ENCODE data around the gene SPTLC2.
A peak's percentile ranks its signal among the peaks of the same experiment; 100 is the strongest.
"Not testable (repeated sequence)": the region's sequence is repeated elsewhere in the genome, so short reads cannot be mapped to it uniquely, and the experiment has no call there.

The SPTLC2 gene

GRCh38 chr14:77646907-77647306, 30.5 kb upstream of the SPTLC2 start:
- peaks cover 3% of the 10 kb centered on the region for H3K4me1 ChIP-seq
- H3K4me3 ChIP-seq: no peak overlapping the region
- H4K20me1 ChIP-seq: no peaks in the 10 kb centered on the region
- H3K27me3 ChIP-seq: peaks cover 7% of the 10 kb centered on the region
- H3K27ac ChIP-seq: no peak overlapping the region
- H3K4me2 ChIP-seq: no peak overlapping the region
- H3K9me3 ChIP-seq: peaks cover 13% of the 10 kb centered on the region; the same call in 1 of the 2 replicates
- no peaks in the 10 kb centered on the region for H3K36me3 ChIP-seq
- no peak for TF ChIP-seq Cebpa-rat (IDR thresholded peaks at IDR 0.05)
- H3K9ac ChIP-seq: no peak overlapping the region

- Histone ChIP-seq H3K27me3 (peaks cover 17% of the 10 kb centered on the region), H3K4me2 (no peak overlapping the region), H3K9me3 (peaks cover 22% of the 10 kb centered on the region; the same call in 1 of the 2 replicates), H3K4me1 (peaks cover 12% of the 10 kb centered on the region), H3K4me3 (no peak overlapping the region), H3K27ac (no peak overlapping the region), H3K36me3 (no peaks in the 10 kb centered on the region), H4K20me1 (no peaks in the 10 kb centered on the region), H3K9ac (no peak overlapping the region)
- no peak for TF ChIP-seq Cebpa-rat (IDR thresholded peaks at IDR 0.05)
These were observed 29.2 kb upstream of the SPTLC2 start for GRCh38 chr14:77645520-77646230.

- TF ChIP-seq Cebpa-rat (IDR thresholded peaks at IDR 0.05): no peak
- H3K9ac ChIP-seq: no peak overlapping the region
- peaks cover 17% of the 10 kb centered on the region for H3K27me3 ChIP-seq
- no peak overlapping the region for H3K4me2 ChIP-seq
- no peak overlapping the region for H3K4me3 ChIP-seq
- H3K36me3 ChIP-seq: no peaks in the 10 kb centered on the region
- no peak overlapping the region for H3K27ac ChIP-seq
- no peaks in the 10 kb centered on the region for H4K20me1 ChIP-seq
- H3K4me1 ChIP-seq: peaks cover 12% of the 10 kb centered on the region
- peaks cover 27% of the 10 kb centered on the region; the same call in 1 of the 2 replicates for H3K9me3 ChIP-seq
These were observed 26.0 kb upstream of the SPTLC2 start for GRCh38 chr14:77642407-77642806.

- H3K9ac ChIP-seq: no peak overlapping the region
These were observed 25.3 kb upstream of the SPTLC2 start for GRCh38 chr14:77641534-77642341.

GRCh38 chr14:77640756-77641533, 24.5 kb upstream of the SPTLC2 start:
- peaks cover 29% of the 10 kb centered on the region; the same call in 1 of the 2 replicates for H3K9me3 ChIP-seq
- no peak for TF ChIP-seq Cebpa-rat (IDR thresholded peaks at IDR 0.05)
- no peak overlapping the region for H3K27ac ChIP-seq
- H3K4me2 ChIP-seq: peak overlapping the region; percentile 59
- H3K4me3 ChIP-seq: no peak overlapping the region
- H3K4me1 ChIP-seq: peaks cover 12% of the 10 kb centered on the region
- H4K20me1 ChIP-seq: no peaks in the 10 kb centered on the region
- no peak overlapping the region for H3K9ac ChIP-seq
- peaks cover 17% of the 10 kb centered on the region for H3K27me3 ChIP-seq
- no peaks in the 10 kb centered on the region for H3K36me3 ChIP-seq

More at GRCh38 chr14:77641534-77642341, 25.3 kb upstream of the SPTLC2 start:
- H3K36me3 ChIP-seq: no peaks in the 10 kb centered on the region
- H4K20me1 ChIP-seq: no peaks in the 10 kb centered on the region
- peaks cover 12% of the 10 kb centered on the region for H3K4me1 ChIP-seq
- TF ChIP-seq Cebpa-rat (IDR thresholded peaks at IDR 0.05): no peak
- no peak overlapping the region for H3K4me3 ChIP-seq
- no peak overlapping the region for H3K27ac ChIP-seq
- peaks cover 17% of the 10 kb centered on the region for H3K27me3 ChIP-seq
- H3K4me2 ChIP-seq: peak overlapping the region; percentile 59
- peaks cover 29% of the 10 kb centered on the region; the same call in 1 of the 2 replicates for H3K9me3 ChIP-seq

- Histone ChIP-seq H3K4me2 (no peak overlapping the region), H3K27me3 (peaks cover 17% of the 10 kb centered on the region), H3K9ac (no peak overlapping the region), H3K9me3 (peaks cover 39% of the 10 kb centered on the region), H3K4me1 (peaks cover 12% of the 10 kb centered on the region), H3K36me3 (no peaks in the 10 kb centered on the region), H3K4me3 (no peak overlapping the region), H4K20me1 (no peaks in the 10 kb centered on the region), H3K27ac (no peak overlapping the region)
- no peak for TF ChIP-seq Cebpa-rat (IDR thresholded peaks at IDR 0.05)
These were observed 22.3 kb upstream of the SPTLC2 start for GRCh38 chr14:77638771-77639171.

GRCh38 chr14:77635869-77636268, 19.4 kb upstream of the SPTLC2 start:
- not testable (repeated sequence) for H3K4me3 ChIP-seq, H3K9ac ChIP-seq, H3K4me2 ChIP-seq, H3K36me3 ChIP-seq, H3K4me1 ChIP-seq, H3K27ac ChIP-seq, H3K27me3 ChIP-seq, H4K20me1 ChIP-seq
- peaks cover 46% of the 10 kb centered on the region for H3K9me3 ChIP-seq

- H3K27me3 ChIP-seq, H3K36me3 ChIP-seq, H3K4me3 ChIP-seq, H3K4me1 ChIP-seq, H3K9ac ChIP-seq, H3K27ac ChIP-seq, H3K4me2 ChIP-seq, H4K20me1 ChIP-seq: not testable (repeated sequence)
- peaks cover 46% of the 10 kb centered on the region for H3K9me3 ChIP-seq
These were observed 19.0 kb upstream of the SPTLC2 start for GRCh38 chr14:77635466-77635865.

- H3K4me2 ChIP-seq: no peak overlapping the region
- H3K9me3 ChIP-seq: peaks cover 51% of the 10 kb centered on the region
- no peak overlapping the region for H3K27ac ChIP-seq
- H3K4me1 ChIP-seq: no peaks in the 10 kb centered on the region
- no peaks in the 10 kb centered on the region for H4K20me1 ChIP-seq
- no peaks in the 10 kb centered on the region for H3K27me3 ChIP-seq
- no peak overlapping the region for H3K4me3 ChIP-seq
- TF ChIP-seq Cebpa-rat (IDR thresholded peaks at IDR 0.05): no peak
- H3K9ac ChIP-seq: no peak overlapping the region
- no peaks in the 10 kb centered on the region for H3K36me3 ChIP-seq
These were observed 13.7 kb upstream of the SPTLC2 start for GRCh38 chr14:77630111-77630510.

Measured in BLaER1 (cell line).